Myocyte (in vitro differentiated cells): ENCODE measurements around the gene TMCC2. TPM values are rescaled to one million over a fixed set of nuclear protein-coding genes. Genes with fewer than 3 reads are reported as not detected.

Source experiments
- DNase-seq: peaks from one replicate; pipeline ENCODE4 v3.0.0-alpha.2; 2012; ENCODE audit warnings: low read depth
- total RNA-seq: library from RNA; depleted of rRNA; stranded (reverse); fragments of >200 nt; gene quantifications from 2 replicates; pipeline ENCODE4 v1.2.3, GENCODE V29; 2014

The TMCC2 gene
- total RNA-seq, 1 donor from 2014 or later, result 24.0 TPM

DNA sequence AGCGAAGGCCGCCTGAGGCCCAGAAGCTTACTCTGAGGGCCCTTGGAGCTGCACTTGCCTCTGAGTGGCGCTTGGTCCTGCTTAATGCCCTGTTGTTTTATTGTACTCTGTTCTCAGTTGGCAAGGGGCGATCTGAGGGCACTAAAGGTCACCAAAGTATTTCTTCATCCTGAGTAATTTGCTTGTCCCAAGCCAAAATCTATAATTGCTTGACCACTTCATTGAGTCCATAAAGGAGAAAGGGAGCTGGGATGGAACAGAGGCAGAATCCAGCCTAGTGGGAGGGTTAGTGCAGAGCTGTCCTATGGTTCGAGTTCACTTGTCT lies 94.2 kb downstream of the TMCC2 start:
- DNase-seq, result no peak

Other genes starting within 250 kb of the TMCC2 start
- gene CNTN2, start 184.7 kb upstream of the TMCC2 start, total RNA-seq, result not detected in 2 replicates
- gene TMEM81, start 143.5 kb upstream of the TMCC2 start, total RNA-seq, result 2.3 and 2.5 TPM in 2 replicates
- 12.6 and 17.9 TPM in 2 replicates for gene RBBP5, start 106.0 kb upstream of the TMCC2 start, total RNA-seq
- gene DSTYK, start 16.2 kb upstream of the TMCC2 start, total RNA-seq, result 8.4 and 11.6 TPM in 2 replicates
- gene NUAK2, start 93.8 kb downstream of the TMCC2 start, total RNA-seq, result 0.70 and 0.88 TPM in 2 replicates
- not detected in 2 replicates for gene KLHDC8A, start 129.0 kb downstream of the TMCC2 start, total RNA-seq
- gene LEMD1, start 194.1 kb downstream of the TMCC2 start, total RNA-seq, result not detected in 2 replicates
- gene BLACAT1, start 228.1 kb downstream of the TMCC2 start, total RNA-seq, result not detected in 2 replicates